GM12875 (cell line): ENCODE data around the gene ATAD3C.
A peak's percentile ranks its signal among the peaks of the same experiment; 100 is the strongest.

Experiments
- H3K4me3 ChIP-seq: one replicate; pipeline ENCODE4 v1.5.1; 2011; ENCODE audit warnings: low read depth, low read length, control low read depth
- CTCF ChIP-seq: IDR thresholded peaks from 2 replicates; pipeline ENCODE4 v1.5.1; 2011; ENCODE audit warnings: low read depth, mild to moderate bottlenecking, control low read depth, inconsistent platforms, low read length, moderate library complexity, borderline replicate concordance; ENCODE audit not compliant: insufficient read depth

Gene ATAD3C

DNA sequence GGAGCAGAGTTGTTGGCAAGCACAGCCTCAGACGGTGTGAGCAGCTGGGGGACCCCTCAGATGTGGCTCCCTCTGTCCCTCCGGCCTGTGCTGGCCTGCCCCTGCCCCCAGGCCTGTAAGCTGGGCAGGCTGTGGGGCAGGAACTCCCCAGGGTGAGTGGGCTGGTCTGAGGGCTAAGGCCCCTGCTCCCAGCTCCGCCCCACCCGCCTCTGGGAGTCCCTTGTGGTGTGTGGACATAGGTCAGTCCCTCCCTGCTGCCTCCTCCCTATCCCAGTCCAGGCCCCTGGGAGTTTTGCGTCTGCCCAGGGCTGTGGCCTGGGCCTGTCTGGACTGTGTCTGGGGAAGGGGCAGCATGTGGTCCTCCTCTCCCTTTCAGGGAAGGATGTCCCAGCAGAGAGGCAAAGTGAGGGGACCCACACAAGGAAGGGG, 17.6 kb upstream of the ATAD3C start:
- TF ChIP-seq CTCF, result no peak
- no peak overlapping the region for H3K4me3 ChIP-seq

DNA sequence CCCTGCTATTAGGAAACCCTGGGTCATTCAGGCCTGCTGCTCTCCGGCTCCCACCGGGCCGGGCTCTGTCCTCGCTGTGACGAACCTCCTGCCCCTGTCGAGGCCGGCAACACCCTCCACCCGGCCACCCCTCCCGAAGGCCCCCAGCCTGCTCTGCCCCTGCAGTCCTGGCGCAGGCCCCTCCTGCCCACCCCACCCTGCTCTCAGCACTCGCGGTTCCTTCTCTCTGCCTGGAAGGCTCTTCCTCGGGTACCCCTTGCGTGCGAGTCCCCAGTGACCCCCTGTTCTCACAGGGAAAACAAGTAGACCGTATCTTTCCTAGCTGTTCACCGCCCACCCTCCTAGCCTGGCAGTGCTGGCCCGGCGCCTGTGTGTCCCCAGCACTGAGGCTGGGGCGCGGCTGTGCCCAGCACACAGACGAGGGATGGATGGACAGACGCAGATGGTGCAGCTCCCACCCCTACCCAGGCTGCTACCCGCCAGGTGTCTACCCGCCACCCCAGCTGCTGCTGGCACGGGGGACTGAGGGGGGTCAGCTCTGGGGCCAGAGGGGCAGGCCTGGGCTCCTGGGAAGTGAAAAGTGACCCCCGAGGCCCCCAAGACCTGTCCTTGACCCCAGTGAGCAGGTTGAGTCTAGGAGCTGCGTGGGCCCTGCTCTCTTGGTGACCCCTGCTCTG, 17.1 kb upstream of the ATAD3C start:
- H3K4me3 ChIP-seq, result no peak overlapping the region
- no peak for TF ChIP-seq CTCF

- TF ChIP-seq CTCF, result no peak
- no peak overlapping the region for H3K4me3 ChIP-seq
Measured at GRCh38 chr1:1432951-1433803, 16.3 kb upstream of the ATAD3C start.

DNA sequence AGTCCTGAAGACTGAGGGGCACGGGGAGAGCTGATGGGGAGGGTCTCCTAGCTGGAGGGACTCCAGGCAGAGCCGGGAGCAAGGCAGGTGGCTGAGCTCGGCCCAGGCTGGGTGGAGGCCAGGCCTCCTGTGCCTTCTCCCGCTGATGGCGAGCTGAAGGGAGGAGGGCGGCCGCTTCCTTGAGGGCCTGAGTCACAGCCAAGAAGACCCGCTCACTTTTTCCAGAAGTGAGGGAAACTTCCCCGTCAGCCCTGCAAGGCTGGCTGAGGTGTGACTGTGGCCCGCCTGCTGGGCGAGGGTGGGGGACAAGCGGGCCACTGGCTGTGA, 15.7 kb upstream of the ATAD3C start:
- peak overlapping the region; percentile 10 for H3K4me3 ChIP-seq
- no peak for TF ChIP-seq CTCF

DNA sequence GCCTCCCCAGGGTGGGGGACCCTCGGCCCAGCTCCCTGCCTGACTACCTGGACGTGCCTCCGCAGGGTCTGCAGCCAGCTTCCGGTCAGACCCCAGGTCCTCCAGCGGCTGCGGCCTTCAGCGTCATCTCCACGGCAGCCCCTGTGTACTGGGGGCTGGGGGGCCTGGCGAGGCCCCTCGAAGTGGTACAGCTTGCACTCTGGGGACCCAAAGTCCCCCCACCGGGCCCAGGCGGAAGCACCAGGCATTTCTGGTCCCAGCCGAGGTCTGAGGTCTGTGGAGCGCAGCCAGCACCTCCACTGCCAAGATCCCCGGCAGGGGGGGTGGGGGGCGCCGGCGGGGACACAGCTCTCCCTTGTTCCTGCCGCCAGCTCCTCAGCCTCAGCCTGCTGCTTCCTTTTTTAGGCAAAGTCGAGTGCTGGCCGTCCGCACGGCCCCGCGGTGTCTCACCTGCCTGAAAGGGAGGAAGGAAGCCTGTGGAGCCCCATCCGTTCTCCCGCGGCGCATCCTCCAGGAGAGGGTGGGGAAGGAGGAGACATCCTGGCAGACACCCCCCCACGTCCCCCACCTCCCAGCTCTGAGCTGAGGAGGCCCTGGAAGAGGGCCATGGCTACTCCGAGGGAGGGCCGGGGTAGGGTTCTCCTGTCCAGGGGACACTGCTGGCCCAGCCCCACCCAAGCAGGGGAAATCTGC, 15.2 kb upstream of the ATAD3C start:
- TF ChIP-seq CTCF, result no peak
- H3K4me3 ChIP-seq, result no peak overlapping the region

DNA sequence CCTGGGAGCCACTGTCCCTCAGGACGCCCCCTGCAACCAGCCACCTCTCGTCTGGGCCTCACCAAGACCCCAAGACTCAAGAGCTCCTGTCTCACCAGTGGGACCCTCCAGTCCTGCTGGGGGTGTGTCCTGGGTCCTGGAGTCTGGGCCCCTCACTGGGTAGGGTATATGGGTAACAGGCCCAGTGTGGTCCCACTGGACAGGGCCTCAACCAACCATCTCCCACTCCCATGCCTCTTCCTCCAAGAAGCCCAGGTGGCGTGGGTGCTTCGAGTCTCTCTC, 14.7 kb upstream of the ATAD3C start:
- TF ChIP-seq CTCF, result no peak

More for the DNA sequence above, 14.7 kb upstream of the ATAD3C start:
- no peak overlapping the region for H3K4me3 ChIP-seq
